Measurements from ENCODE around the gene FREM1.

- TF ChIP-seq, protein P1, sequence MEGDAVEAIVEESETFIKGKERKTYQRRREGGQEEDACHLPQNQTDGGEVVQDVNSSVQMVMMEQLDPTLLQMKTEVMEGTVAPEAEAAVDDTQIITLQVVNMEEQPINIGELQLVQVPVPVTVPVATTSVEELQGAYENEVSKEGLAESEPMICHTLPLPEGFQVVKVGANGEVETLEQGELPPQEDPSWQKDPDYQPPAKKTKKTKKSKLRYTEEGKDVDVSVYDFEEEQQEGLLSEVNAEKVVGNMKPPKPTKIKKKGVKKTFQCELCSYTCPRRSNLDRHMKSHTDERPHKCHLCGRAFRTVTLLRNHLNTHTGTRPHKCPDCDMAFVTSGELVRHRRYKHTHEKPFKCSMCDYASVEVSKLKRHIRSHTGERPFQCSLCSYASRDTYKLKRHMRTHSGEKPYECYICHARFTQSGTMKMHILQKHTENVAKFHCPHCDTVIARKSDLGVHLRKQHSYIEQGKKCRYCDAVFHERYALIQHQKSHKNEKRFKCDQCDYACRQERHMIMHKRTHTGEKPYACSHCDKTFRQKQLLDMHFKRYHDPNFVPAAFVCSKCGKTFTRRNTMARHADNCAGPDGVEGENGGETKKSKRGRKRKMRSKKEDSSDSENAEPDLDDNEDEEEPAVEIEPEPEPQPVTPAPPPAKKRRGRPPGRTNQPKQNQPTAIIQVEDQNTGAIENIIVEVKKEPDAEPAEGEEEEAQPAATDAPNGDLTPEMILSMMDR (IDR thresholded peaks at IDR 0.05; ENCODE audit: insufficient read depth, low read length, poor library complexity, severe bottlenecking): no peak
- no peak for TF ChIP-seq EZH2phosphoT487 (conservative IDR thresholded peaks at IDR 0.05; ENCODE audit: low read length)
Observed at GRCh38 chr9:14849851-14850250, 60.4 kb downstream of the FREM1 start.

Data from SU-DHL-6 (cell line).